Measurements from ENCODE around the gene HBP1.
"Not testable (repeated sequence)": the region's sequence is repeated elsewhere in the genome, so short reads cannot be mapped to it uniquely, and the experiment has no call there.

Gene HBP1

GRCh38 chr7:107186240-107186639, 17.4 kb downstream of the HBP1 start:
- DNase-seq: no peak

GRCh38 chr7:107187774-107188173, 19.0 kb downstream of the HBP1 start:
- DNase-seq: no peak

- DNase-seq: no peak
Measured at GRCh38 chr7:107190090-107190489, 21.3 kb downstream of the HBP1 start.

GRCh38 chr7:107194052-107194451, 25.2 kb downstream of the HBP1 start:
- DNase-seq: no peak

- DNase-seq: no peak
Measured at GRCh38 chr7:107196834-107197610, 28.2 kb downstream of the HBP1 start.

- DNase-seq: no peak
Measured at GRCh38 chr7:107201795-107202450, 33.1 kb downstream of the HBP1 start.

GRCh38 chr7:107203607-107204006, 34.8 kb downstream of the HBP1 start:
- DNase-seq: no peak

GRCh38 chr7:107206136-107206535, 37.3 kb downstream of the HBP1 start:
- DNase-seq: no peak

- no peak for DNase-seq
Measured at GRCh38 chr7:107206706-107207105, 37.9 kb downstream of the HBP1 start.

GRCh38 chr7:107207459-107207858, 38.7 kb downstream of the HBP1 start:
- DNase-seq: no peak

GRCh38 chr7:107208024-107208521, 39.3 kb downstream of the HBP1 start:
- no peak for DNase-seq

- DNase-seq: no peak
Measured at GRCh38 chr7:107208563-107208962, 39.8 kb downstream of the HBP1 start.

- no peak for DNase-seq
Measured at GRCh38 chr7:107209565-107209964, 40.8 kb downstream of the HBP1 start.

GRCh38 chr7:107210400-107210799, 41.6 kb downstream of the HBP1 start:
- no peak for DNase-seq

GRCh38 chr7:107212725-107213124, 43.9 kb downstream of the HBP1 start:
- no peak for DNase-seq

- DNase-seq: no peak
Measured at GRCh38 chr7:107213193-107213788, 44.5 kb downstream of the HBP1 start.

GRCh38 chr7:107213945-107214344, 45.1 kb downstream of the HBP1 start:
- DNase-seq: no peak

GRCh38 chr7:107219563-107220244, 50.9 kb downstream of the HBP1 start:
- no peak for DNase-seq

GRCh38 chr7:107220356-107220755, 51.6 kb downstream of the HBP1 start:
- no peak for DNase-seq

GRCh38 chr7:107220806-107221205, 52.0 kb downstream of the HBP1 start:
- not testable (repeated sequence) for DNase-seq

- DNase-seq: no peak
Measured at GRCh38 chr7:107224374-107225223, 55.8 kb downstream of the HBP1 start.

GRCh38 chr7:107228291-107228690, 59.5 kb downstream of the HBP1 start:
- no peak for DNase-seq

Measured in activated gamma-delta T cell treated with Interleukin-2 at 50 U/mL for 16 hours (primary cell).